Uterus (tissue), 4 donors: ENCODE measurements around the gene LFNG. TPM values are rescaled to one million over a fixed set of nuclear protein-coding genes. Genes with fewer than 3 reads are reported as not detected.
A peak's percentile ranks its signal among the peaks of the same experiment; 100 is the strongest.

Source experiments
- DNase-seq, 2 donors: peaks; one replicate each; pipeline ENCODE4 v3.0.0-alpha.2; 2019 to 2020
- H3K27ac ChIP-seq, 2 donors: fragments of 200-600 bp; sonication (generic); 1 replicate in 1 of 2; 2 replicates in 1 of 2; pipeline ENCODE4 v1.5.1; 2016 to 2018
- H3K27me3 ChIP-seq, 2 donors: fragments of 200-600 bp; sonication (generic); one replicate each; pipeline ENCODE4 v1.5.1; 2018 to 2019; ENCODE audit warnings: control low read depth in 1 of 2
- H3K36me3 ChIP-seq, 2 donors: fragments of 200-600 bp; sonication (generic); one replicate each; pipeline ENCODE4 v1.5.1; 2019; ENCODE audit warnings: control low read depth in 1 of 2
- H3K4me1 ChIP-seq, 2 donors: fragments of 200-600 bp; sonication (generic); one replicate each; pipeline ENCODE4 v1.5.1; 2018 to 2019; ENCODE audit warnings: control low read depth in 1 of 2
- H3K4me3 ChIP-seq, 2 donors: fragments of 200-600 bp; sonication (generic); 1 replicate in 1 of 2; 2 replicates in 1 of 2; pipeline ENCODE4 v1.5.1; 2018 to 2019; ENCODE audit warnings: mild to moderate bottlenecking in 1 of 2
- H3K9me3 ChIP-seq, 2 donors: fragments of 200-600 bp; sonication (generic); one replicate each; pipeline ENCODE4 v1.5.1; 2019; ENCODE audit warnings: control low read depth in 1 of 2
- POLR2A ChIP-seq, 2 donors: fragments of 450-650 bp; IDR thresholded peaks; one replicate each; pipeline ENCODE4 v1.6.1; 2016; ENCODE audit warnings: antibody characterized with exemption in 2 of 2, mild to moderate bottlenecking in 1 of 2, moderate library complexity in 1 of 2
- intact Hi-C: fragments of 100-400 bp; cut with DNase I; formaldehyde crosslinking; loops from one replicate; pipeline ENCODE4 v1.15.1; 2023; ENCODE audit warnings: low total_unique reads
- total RNA-seq, 4 donors: library from RNA; depleted of rRNA in 3 of 4; stranded (reverse); fragments of >200 nt in 3 of 4; gene quantifications; one replicate each; pipeline versions ENCODE4 v1.1.0 to v1.2.4, GENCODE V29; 2014 to 2023
- TF ChIP-seq, protein P1 (sequence below), 4 experiments: fragments of 200-600 bp in 2 of 4; fragments of 450-650 bp in 2 of 4; sonication (generic) in 2 of 4; IDR thresholded peaks; one replicate each; pipeline ENCODE4 v1.5.1; 2016 to 2019; ENCODE audit warnings: antibody characterized with exemption in 4 of 4, mild to moderate bottlenecking in 2 of 4, moderate library complexity in 1 of 4
- donor health status: DM: yes; HTN: yes; CAD: no.

LFNG gene
- total RNA-seq, 4 donors from 2014 or later, result 2.3 to 30.5 (median 26.5) TPM; not detected in 1

DNA sequence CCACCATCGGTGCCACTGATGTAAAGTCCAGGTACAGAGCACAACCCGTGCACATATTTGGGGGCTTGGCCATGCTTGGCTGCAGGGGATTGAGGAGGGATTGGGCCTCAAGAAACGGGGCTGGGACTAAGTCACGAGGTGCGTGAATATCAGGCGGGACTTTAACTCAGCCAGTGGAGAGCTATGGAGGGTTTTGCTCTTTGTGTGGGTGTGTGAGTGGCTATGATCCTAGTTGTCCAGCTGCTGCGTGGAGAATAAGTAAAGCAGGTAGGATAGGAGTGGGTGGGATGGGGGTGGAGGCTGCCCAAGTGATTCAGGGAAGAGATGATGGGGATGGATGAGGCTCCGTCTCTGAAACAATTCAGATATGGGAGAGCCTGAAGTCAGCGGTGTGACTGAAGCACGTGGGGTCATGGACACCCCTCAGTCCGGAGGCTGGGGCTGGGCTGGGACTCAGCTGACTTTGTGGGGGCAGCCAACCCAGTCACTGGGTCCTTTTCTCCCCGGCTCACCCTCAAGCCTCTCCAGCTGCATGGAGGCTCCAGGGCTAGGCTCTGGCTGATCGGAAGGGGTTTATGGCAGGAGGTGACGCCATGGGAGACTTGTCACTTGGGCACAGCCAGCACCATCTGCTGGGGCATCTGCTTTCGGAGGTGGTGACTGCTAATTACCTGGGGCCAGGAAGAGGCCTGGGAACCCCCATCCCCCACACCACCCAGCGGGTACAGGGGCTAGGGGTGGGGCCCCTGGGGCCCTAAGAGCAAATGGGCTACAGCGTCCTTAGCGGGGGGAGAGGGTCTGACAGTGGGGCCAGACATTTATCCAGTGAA is 1.7 kb upstream of the LFNG start:
- intact Hi-C loops, result no loop called here
- DNase-seq, result no peak
- H3K9me3 ChIP-seq, result no peaks in the 10 kb centered on the region
- H3K36me3 ChIP-seq, result no peaks in the 10 kb centered on the region
- no peak overlapping the region for H3K4me3 ChIP-seq
- peak overlapping the region; percentile 56 to 62 for H3K27ac ChIP-seq
- TF ChIP-seq, protein P1, sequence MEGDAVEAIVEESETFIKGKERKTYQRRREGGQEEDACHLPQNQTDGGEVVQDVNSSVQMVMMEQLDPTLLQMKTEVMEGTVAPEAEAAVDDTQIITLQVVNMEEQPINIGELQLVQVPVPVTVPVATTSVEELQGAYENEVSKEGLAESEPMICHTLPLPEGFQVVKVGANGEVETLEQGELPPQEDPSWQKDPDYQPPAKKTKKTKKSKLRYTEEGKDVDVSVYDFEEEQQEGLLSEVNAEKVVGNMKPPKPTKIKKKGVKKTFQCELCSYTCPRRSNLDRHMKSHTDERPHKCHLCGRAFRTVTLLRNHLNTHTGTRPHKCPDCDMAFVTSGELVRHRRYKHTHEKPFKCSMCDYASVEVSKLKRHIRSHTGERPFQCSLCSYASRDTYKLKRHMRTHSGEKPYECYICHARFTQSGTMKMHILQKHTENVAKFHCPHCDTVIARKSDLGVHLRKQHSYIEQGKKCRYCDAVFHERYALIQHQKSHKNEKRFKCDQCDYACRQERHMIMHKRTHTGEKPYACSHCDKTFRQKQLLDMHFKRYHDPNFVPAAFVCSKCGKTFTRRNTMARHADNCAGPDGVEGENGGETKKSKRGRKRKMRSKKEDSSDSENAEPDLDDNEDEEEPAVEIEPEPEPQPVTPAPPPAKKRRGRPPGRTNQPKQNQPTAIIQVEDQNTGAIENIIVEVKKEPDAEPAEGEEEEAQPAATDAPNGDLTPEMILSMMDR (IDR thresholded peaks at IDR 0.05), result no peak
- TF ChIP-seq POLR2A (IDR thresholded peaks at IDR 0.05), result no peak
- peaks cover 0 to 10% of the 10 kb centered on the region in 2 donors for H3K27me3 ChIP-seq
- peaks cover 0 to 13% of the 10 kb centered on the region in 2 donors for H3K4me1 ChIP-seq

DNA sequence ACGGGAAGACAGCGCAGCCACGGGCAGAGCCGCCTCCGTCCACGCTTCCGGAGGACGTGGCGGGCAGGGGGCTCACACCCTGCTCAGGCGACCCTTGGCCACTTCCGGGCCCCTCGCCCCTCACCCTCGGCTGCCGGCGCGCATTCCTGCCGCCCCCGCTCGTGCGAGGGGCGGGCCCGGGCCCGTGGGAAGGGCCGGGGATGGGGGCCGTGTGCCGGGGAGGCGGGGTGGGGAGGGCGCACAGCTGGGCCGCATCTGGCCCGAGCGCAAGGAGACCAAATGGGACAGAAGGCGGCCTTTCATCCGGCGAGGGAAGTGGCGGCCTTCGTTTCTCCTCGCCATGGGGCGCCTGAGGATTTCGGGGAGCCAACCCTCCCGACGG is 846 bp upstream of the LFNG start:
- TF ChIP-seq, protein P1 (IDR thresholded peaks at IDR 0.05), result no peak
- no peak for TF ChIP-seq POLR2A (IDR thresholded peaks at IDR 0.05)
- no peaks in the 10 kb centered on the region for H3K9me3 ChIP-seq
- H3K4me3 ChIP-seq, result peak overlapping the region; percentile 28 to 51
- H3K4me1 ChIP-seq, result peaks cover 0 to 19% of the 10 kb centered on the region in 2 donors
- peak overlapping the region; percentile 56 to 62 for H3K27ac ChIP-seq
- intact Hi-C loops, result no loop called here
- DNase-seq, result no peak
- peaks cover 0 to 10% of the 10 kb centered on the region in 2 donors for H3K27me3 ChIP-seq
- H3K36me3 ChIP-seq, result no peaks in the 10 kb centered on the region

DNA sequence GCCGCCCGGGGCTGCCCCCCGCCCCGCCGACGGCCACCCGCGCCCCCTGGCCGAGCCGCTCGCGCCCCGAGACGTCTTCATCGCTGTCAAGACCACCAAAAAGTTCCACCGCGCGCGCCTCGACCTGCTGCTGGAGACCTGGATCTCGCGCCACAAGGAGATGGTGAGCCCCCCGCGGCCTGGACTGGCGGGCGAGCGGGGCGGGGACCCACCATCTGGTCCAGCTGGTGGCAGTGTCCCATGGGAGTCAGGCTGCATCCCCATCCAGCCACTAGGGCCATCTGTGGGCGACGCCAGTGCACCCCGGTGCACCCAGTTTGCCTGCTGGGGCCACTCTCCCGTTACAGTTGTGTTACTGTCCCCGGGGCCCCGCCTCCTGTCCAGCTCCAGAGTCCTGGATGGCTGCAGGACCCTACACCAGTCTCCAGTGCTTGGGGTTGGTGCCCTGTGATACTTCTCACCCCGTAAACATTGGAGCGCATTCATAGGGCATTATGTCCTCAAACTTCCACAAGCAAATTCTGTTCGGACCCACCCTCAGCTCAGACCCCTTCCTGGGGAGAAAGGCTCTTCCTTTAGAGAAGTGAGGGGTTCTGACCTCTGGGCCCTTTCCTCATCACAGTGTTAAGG is 672 bp downstream of the LFNG start:
- intact Hi-C loops, result no loop called here
- H3K27ac ChIP-seq, result peak overlapping the region in 1 of 2 donors; percentile 67
- no peaks in the 10 kb centered on the region for H3K36me3 ChIP-seq
- TF ChIP-seq, protein P1 (IDR thresholded peaks at IDR 0.05), result no peak
- no peak for TF ChIP-seq POLR2A (IDR thresholded peaks at IDR 0.05)
- no peak for DNase-seq
- H3K4me1 ChIP-seq, result peaks cover 0 to 19% of the 10 kb centered on the region in 2 donors
- H3K9me3 ChIP-seq, result no peaks in the 10 kb centered on the region
- H3K27me3 ChIP-seq, result peaks cover 0 to 10% of the 10 kb centered on the region in 2 donors
- H3K4me3 ChIP-seq, result peak overlapping the region; percentile 32 to 34

DNA sequence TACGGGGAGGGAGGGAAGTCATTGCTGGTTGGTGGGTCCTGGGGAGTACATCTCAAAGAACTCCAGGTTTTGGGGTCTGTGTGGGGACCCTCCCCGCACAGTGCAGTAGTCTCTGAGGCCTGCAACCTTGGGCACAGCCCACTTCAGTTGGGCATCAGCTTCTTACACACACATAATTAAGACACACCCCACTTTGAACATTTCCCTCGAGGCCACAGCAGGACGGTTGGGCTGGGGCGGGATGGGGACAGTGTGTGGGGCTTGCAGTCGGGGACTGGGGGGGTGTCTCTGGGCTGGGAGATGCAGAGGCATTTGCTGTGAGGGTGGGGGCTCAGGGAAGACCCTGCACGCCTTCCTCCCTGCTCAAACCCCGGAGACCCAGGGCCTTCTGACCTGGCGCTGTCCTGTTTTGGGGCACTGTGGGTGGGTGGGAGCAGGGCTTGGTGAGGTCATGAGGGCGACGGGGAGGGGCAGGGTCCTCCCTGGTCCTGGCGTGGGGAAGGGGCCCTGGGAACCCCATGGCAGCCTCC is 1.3 kb downstream of the LFNG start:
- no peaks in the 10 kb centered on the region for H3K36me3 ChIP-seq
- H3K27ac ChIP-seq, result peak overlapping the region; percentile 12 to 67
- peaks cover 0 to 10% of the 10 kb centered on the region in 2 donors for H3K27me3 ChIP-seq
- H3K4me1 ChIP-seq, result peaks cover 0 to 19% of the 10 kb centered on the region in 2 donors
- peak overlapping the region; percentile 32 to 34 for H3K4me3 ChIP-seq
- intact Hi-C loops, result no loop called here
- no peak for TF ChIP-seq POLR2A (IDR thresholded peaks at IDR 0.05)
- TF ChIP-seq, protein P1 (IDR thresholded peaks at IDR 0.05), result no peak
- no peak for DNase-seq
- H3K9me3 ChIP-seq, result no peaks in the 10 kb centered on the region

DNA sequence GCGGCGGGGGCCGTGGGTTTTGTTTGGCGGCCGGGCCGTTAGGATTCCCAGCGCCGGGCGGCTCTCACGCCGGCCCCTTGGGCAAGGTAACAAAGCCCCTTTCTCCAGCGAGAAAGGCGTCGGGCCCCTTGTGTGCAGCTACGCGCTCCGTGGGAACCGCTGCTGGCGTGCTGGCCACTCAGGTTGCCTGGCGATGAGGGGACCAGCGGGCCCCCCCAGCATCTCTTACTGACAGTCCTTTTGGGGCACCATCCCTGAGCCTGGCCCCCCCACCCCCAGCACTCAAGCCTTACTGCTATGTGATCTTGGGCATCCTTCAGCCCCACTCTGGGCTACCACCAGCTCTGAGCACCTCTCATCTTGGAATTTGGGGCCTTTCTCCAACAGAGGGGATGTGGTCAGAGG is 1.8 kb downstream of the LFNG start:
- no peak for DNase-seq
- Histone ChIP-seq H3K4me3 (peak overlapping the region; percentile 3 to 32), H3K36me3 (no peaks in the 10 kb centered on the region), H3K27me3 (peaks cover 0 to 10% of the 10 kb centered on the region in 2 donors), H3K9me3 (no peaks in the 10 kb centered on the region), H3K27ac (peak overlapping the region; percentile 12 to 67), H3K4me1 (peaks cover 0 to 19% of the 10 kb centered on the region in 2 donors)
- TF ChIP-seq, protein P1 (IDR thresholded peaks at IDR 0.05), result no peak
- no peak for TF ChIP-seq POLR2A (IDR thresholded peaks at IDR 0.05)
- intact Hi-C loops, result no loop called here
